Panc1 (cell line): ENCODE results near the gene WASF2. TPM values are rescaled to one million over a fixed set of nuclear protein-coding genes. Genes with fewer than 3 reads are reported as not detected.

Source experiments
- ATAC-seq: fragments of 200-7000 bp; cut with Tn5 transposase; 2 replicates; pipeline ENCODE4 v1.9.1; 2020; ENCODE audit warnings: mild to moderate bottlenecking, moderate library complexity
- BruUV-seq: library from RNA; stranded (reverse); fragments of 400-500 nt; replicated peaks from 2 replicates; lab custom pipeline; 2021; lab: Mats Ljungman, UMichigan
- CTCF ChIA-PET: fragments of 300-600 bp; sonication (Branson Sonifier 250); formaldehyde crosslinking; loops from one replicate; lab custom pipeline; 2022; ENCODE audit warnings: antibody characterized with exemption; lab: Charles Lee
- POLR2A ChIA-PET: fragments of 300-600 bp; sonication (Branson Sonifier 250); formaldehyde crosslinking; loops from one replicate; lab custom pipeline; 2022; ENCODE audit warnings: antibody characterized with exemption; lab: Charles Lee
- DNase-seq: peaks from one replicate; pipeline ENCODE4 v3.0.0-alpha.2; 2010; ENCODE audit warnings: low read depth, low spot score
- H3K27ac ChIP-seq: 2 replicates; pipeline ENCODE4 v1.5.1; 2011; ENCODE audit warnings: mild to moderate bottlenecking, low read length, inconsistent platforms
- H3K27me3 ChIP-seq: fragments of 200-500 bp; sonication (Bioruptor generic); 2 replicates; pipeline ENCODE4 v1.6.0; 2014; ENCODE audit warnings: low read length, inconsistent platforms; ENCODE audit not compliant: control insufficient read depth, insufficient read depth
- H3K36me3 ChIP-seq: fragments of 200-500 bp; sonication (Bioruptor generic); 2 replicates; pipeline ENCODE4 v1.5.1; 2014; ENCODE audit warnings: inconsistent platforms, mild to moderate bottlenecking, low read length, moderate library complexity; ENCODE audit not compliant: control insufficient read depth, insufficient read depth
- H3K4me1 ChIP-seq: 2 replicates; pipeline ENCODE4 v1.5.1; 2011; ENCODE audit warnings: inconsistent platforms, mild to moderate bottlenecking, low read length, moderate library complexity; ENCODE audit not compliant: control insufficient read depth, insufficient read depth
- H3K4me3 ChIP-seq, 2 experiments: 2 replicates each; pipeline ENCODE4 v1.5.1; 2011 to 2012; ENCODE audit warnings: low read depth in 2 of 2, low read length in 2 of 2, mild to moderate bottlenecking in 2 of 2, inconsistent platforms in 1 of 2, moderate library complexity in 1 of 2
- H3K9me3 ChIP-seq: fragments of 200-500 bp; sonication (Bioruptor generic); 2 replicates; pipeline ENCODE4 v1.5.1; 2014; ENCODE audit warnings: low read depth, mild to moderate bottlenecking, inconsistent platforms, low read length, moderate library complexity; ENCODE audit not compliant: control insufficient read depth, insufficient read depth
- CTCF ChIP-seq: fragments of 450-650 bp; IDR thresholded peaks from 2 replicates; pipeline ENCODE4 v1.5.1; 2017; ENCODE audit warnings: mild to moderate bottlenecking
- POLR2AphosphoS5 ChIP-seq: IDR thresholded peaks from 2 replicates; pipeline ENCODE4 v1.6.1; 2012; ENCODE audit warnings: mild to moderate bottlenecking, low read depth, low read length, moderate library complexity
- SIN3A ChIP-seq: IDR thresholded peaks from 2 replicates; pipeline ENCODE4 v1.6.1; 2012; ENCODE audit warnings: low read depth, mild to moderate bottlenecking, low read length, moderate library complexity, borderline replicate concordance; ENCODE audit not compliant: insufficient read depth
- TCF7L2 ChIP-seq: IDR thresholded peaks from 2 replicates; pipeline ENCODE4 v1.6.1; 2011; ENCODE audit warnings: mild to moderate bottlenecking, low read depth, low read length, inconsistent platforms
- in situ Hi-C: cut with HindIII; loops from 2 replicates; pipeline ENCODE4 v1.10.0; 2016; ENCODE audit warnings: low sequenced_read_pairs, low pct_unique_long_range_greater_than_20kb
- intact Hi-C: fragments of 100-400 bp; cut with micrococcal nuclease; formaldehyde crosslinking; loops from one replicate; pipeline ENCODE4 v1.10.0; 2022; ENCODE audit not compliant: unreplicated experiment
- total RNA-seq: library from RNA; stranded (reverse); gene quantifications from one replicate; pipeline ENCODE4 v1.2.1, GENCODE V29; 2021; ENCODE audit not compliant: unreplicated experiment
- TF ChIP-seq, protein P1 (sequence below), 2 experiments: IDR thresholded peaks; 2 replicates each; pipeline ENCODE4 v1.6.1; 2011 to 2012; ENCODE audit warnings: low read depth in 2 of 2, control low read depth in 1 of 2, low read length in 1 of 2, mild to moderate bottlenecking in 1 of 2, moderate library complexity in 1 of 2; ENCODE audit not compliant: insufficient read depth in 1 of 2

The WASF2 gene
- total RNA-seq, 1 experiment from 2014 or later: 121 TPM

- in situ Hi-C loops: no loop called here
- H3K4me1 ChIP-seq: peaks cover 25% of the 10 kb centered on the region
- H3K27ac ChIP-seq: peak overlapping the region; percentile 99
- peak overlapping the region; percentile 93 to 100 for H3K4me3 ChIP-seq
- H3K27me3 ChIP-seq: no peaks in the 10 kb centered on the region
- intact Hi-C loops: loop anchor here (10.0 kb wide), 1 partner anchor 73 kb away; no protein-coding TSS in a partner anchor
- H3K36me3 ChIP-seq: peaks cover 4% of the 10 kb centered on the region; the same call in 1 of the 2 replicates
- CTCF ChIA-PET: interaction anchor here (0.8 kb wide), 1 partner anchor 288 kb away, joined by 3 read pairs; no protein-coding TSS in a partner anchor
- ATAC-seq: no peak
- DNase-seq: no peak
- no peaks in the 10 kb centered on the region for H3K9me3 ChIP-seq
- POLR2A ChIA-PET: interaction anchor here (0.6 to 0.7 kb wide), 2 partner anchors 61 to 269 kb away, joined by 3 to 5 read pairs; no protein-coding TSS in a partner anchor
- no peak for TF ChIP-seq POLR2AphosphoS5
- TF ChIP-seq, protein P1, sequence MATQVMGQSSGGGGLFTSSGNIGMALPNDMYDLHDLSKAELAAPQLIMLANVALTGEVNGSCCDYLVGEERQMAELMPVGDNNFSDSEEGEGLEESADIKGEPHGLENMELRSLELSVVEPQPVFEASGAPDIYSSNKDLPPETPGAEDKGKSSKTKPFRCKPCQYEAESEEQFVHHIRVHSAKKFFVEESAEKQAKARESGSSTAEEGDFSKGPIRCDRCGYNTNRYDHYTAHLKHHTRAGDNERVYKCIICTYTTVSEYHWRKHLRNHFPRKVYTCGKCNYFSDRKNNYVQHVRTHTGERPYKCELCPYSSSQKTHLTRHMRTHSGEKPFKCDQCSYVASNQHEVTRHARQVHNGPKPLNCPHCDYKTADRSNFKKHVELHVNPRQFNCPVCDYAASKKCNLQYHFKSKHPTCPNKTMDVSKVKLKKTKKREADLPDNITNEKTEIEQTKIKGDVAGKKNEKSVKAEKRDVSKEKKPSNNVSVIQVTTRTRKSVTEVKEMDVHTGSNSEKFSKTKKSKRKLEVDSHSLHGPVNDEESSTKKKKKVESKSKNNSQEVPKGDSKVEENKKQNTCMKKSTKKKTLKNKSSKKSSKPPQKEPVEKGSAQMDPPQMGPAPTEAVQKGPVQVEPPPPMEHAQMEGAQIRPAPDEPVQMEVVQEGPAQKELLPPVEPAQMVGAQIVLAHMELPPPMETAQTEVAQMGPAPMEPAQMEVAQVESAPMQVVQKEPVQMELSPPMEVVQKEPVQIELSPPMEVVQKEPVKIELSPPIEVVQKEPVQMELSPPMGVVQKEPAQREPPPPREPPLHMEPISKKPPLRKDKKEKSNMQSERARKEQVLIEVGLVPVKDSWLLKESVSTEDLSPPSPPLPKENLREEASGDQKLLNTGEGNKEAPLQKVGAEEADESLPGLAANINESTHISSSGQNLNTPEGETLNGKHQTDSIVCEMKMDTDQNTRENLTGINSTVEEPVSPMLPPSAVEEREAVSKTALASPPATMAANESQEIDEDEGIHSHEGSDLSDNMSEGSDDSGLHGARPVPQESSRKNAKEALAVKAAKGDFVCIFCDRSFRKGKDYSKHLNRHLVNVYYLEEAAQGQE (IDR thresholded peaks at IDR 0.05; ENCODE audit: insufficient read depth in 1 of 2, low read depth in 2 of 2, low read length in 1 of 2): peak in 1 of 2 experiments; percentile 74; a peak in 2 of 4 replicates
- TF ChIP-seq TCF7L2: peak; percentile 87
- TF ChIP-seq SIN3A: 0 out of 2 replicates have a peak, but pooled peaks have one; percentile 34
- no peak for TF ChIP-seq CTCF
- TSS peak; percentile 81 for BruUV-seq
These were observed 1.7 kb downstream of the WASF2 start for GRCh38 chr1:27487966-27488884.

- ChIA-PET CTCF (no interaction called here), POLR2A (interaction anchor here (0.6 kb wide), 1 partner anchor 844 kb away, joined by 15 read pairs; no protein-coding TSS in a partner anchor)
- Histone ChIP-seq H3K27ac (no peak overlapping the region), H3K4me3 (no peak overlapping the region), H3K9me3 (no peaks in the 10 kb centered on the region), H3K4me1 (peaks cover 10% of the 10 kb centered on the region; the same call in 1 of the 2 replicates), H3K36me3 (peaks cover 4% of the 10 kb centered on the region; the same call in 1 of the 2 replicates), H3K27me3 (no peaks in the 10 kb centered on the region)
- TF ChIP-seq CTCF (no peak), POLR2AphosphoS5 (no peak), TCF7L2 (no peak), SIN3A (no peak)
- TF ChIP-seq, protein P1 (IDR thresholded peaks at IDR 0.05; ENCODE audit: insufficient read depth in 1 of 2, low read depth in 2 of 2, low read length in 1 of 2): no peak
- ATAC-seq: no peak
- no TSS peak for BruUV-seq
- intact Hi-C loops (loop anchor here (10.0 kb wide), 1 partner anchor 71 kb away; no protein-coding TSS in a partner anchor), in situ Hi-C loops (no loop called here)
- no peak for DNase-seq
These were observed 4.6 kb downstream of the WASF2 start for GRCh38 chr1:27485363-27485762.
